Kasumi-1 (cell line): ENCODE results near the gene RNF214.
"Not testable (repeated sequence)": the region's sequence is repeated elsewhere in the genome, so short reads cannot be mapped to it uniquely, and the experiment has no call there.

ENCODE experiments used
- DNase-seq, 2 experiments: peaks; one replicate each; lab custom pipeline; 2025; lab: John Stamatoyannopoulos, UW

Gene RNF214

DNA sequence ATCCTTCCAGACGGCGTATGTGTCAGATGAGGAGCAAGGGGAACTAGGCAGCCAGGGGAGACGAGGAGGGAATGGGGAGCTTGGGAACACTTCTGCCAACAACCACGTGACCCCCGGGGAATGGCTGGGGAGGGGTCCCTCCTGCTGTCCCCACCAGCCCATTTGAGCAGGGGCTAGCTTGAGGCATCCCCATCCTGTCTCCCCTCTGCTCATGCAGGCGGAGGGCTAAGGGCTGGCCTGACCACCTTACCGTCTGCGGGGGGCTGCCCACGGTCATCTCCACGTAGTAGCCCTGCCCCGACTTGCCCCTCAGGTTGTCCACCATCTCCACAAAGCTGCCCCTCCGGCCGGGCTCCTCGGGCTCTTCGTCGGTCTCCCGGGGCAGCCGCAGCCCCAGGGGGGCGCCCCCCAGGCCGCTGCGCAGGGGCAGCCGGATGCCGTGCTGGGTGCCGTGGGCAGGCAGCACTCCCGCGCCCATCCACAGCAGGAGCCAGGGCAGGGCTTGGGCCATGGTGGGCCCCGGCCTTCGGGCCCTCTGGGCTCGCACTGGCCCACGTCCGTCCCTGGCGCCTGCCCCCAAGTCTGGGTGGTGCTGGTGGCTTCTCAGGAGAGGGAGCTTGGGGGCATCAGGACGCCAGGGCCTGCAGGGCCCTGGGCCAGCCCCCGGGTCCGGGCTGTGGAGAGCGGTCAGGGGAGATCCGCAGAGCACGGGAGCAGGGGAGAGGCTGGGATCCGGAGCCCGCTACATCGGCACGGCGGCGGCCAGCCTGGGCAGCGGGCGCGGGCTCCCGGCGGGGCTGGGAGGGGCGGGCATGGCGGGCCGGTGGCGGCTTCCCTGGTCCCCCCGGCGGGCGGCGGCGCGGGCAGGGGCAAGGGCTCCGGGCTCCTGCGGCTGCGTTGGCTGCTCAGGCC is 83.1 kb downstream of the RNF214 start:
- DNase-seq = no peak

DNA sequence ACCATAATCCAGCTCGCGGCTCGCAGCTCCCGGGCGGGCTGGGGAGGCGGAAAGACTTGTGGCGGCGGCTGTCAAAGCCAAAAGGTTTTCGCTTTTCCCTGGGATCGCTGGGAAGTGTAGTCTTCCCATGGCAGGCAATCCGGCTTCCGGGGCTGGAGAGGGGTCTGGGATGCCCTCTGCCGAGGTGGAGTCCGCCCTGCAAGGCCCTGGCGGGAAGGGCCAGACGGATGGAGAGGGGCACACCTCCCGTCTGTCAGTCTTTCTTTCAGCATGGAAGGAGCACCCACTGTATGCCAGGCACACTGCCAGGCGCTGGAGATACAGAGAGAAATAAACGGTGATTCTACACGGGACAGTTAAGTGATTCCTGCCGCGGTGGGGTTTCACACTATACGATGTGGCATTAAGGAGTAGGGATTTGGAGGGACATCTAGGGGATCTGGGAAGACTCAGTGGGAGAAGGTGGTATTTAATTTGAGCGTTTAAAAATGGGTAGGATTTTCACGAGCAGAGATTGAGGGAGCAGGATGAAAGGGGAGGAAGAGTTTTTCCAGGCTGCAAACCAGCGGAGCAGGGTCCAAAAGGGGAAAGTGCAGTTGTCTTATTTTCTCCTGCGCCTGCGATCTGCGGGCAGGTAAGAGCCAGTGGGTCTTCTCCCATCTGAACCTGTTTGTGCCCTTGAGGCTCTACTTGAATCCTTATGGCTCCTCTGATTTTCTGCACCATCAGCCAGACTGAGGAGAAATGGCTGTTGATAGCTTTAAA is 83.9 kb downstream of the RNF214 start, which contains the start of gene BACE1:
Gene BACE1 (minus strand): TSS at position 60 of the 765 bp plus-strand sequence. CDS start 461 bp downstream, outside the sequence.
- DNase-seq = peak; percentile 50 to 59

DNA sequence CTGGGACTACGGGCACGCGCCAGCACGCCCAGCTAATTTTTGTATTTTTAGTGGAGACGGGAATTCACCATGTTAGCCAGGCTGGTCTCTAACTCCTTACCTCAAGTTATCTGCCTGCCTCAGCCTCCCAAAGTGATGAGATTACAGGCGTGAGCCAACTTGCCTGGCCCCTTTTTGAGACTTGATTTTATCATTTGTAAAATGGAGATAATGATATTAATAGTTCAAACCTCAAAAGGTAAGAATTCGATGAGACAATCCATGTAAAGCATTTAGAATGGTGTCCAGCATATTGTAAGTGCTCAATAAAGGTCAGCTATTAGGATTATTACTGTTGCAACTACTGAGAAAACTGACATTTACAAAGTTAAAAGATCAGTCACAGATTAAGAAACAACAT is 86.3 kb downstream of the RNF214 start:
- no peak for DNase-seq

DNA sequence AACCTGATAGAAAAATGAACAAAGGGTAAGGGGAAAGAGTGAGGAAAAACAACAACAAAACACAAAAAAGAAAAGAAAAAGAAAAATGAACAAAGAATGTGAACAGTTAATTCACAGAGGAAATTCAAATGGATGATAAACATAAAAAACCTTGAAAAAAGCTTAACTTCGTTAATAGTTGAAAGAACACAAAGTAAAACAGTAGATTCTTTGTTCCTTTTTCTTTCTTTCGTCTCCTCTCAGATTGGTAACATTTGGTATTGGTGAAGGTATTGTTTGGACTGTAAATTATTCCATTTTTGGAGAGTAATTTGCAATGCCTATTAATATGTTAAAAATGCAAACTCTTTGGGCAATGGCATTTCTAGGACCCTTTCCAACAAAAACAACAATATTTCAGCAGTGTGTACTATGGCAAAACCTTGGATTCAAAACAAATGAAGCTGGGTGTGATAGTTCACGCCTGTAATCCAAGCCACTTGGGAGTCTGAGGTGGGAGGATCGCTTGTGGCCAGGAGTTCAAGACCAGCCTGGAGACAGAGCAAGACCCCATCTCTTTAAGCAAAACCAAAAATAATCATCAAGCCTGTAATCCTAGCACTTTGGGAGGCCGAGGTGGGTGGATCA is 86.9 kb downstream of the RNF214 start:
- no peak for DNase-seq

DNA sequence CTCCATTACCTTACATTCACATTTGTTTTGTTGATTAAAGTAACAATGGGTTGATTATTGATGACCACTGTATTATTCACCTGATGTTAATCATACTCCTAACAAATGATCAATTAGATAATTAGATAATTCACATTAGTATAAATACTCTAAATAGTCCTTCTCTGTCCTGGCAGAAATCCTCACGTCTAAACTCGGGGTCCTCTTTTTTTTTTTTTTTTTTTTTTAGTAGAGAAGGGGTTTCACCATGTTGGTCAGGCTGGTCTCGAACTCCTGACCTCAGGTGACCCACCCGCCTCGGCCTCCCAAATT is 94.7 kb downstream of the RNF214 start:
- DNase-seq = not testable (repeated sequence)

DNA sequence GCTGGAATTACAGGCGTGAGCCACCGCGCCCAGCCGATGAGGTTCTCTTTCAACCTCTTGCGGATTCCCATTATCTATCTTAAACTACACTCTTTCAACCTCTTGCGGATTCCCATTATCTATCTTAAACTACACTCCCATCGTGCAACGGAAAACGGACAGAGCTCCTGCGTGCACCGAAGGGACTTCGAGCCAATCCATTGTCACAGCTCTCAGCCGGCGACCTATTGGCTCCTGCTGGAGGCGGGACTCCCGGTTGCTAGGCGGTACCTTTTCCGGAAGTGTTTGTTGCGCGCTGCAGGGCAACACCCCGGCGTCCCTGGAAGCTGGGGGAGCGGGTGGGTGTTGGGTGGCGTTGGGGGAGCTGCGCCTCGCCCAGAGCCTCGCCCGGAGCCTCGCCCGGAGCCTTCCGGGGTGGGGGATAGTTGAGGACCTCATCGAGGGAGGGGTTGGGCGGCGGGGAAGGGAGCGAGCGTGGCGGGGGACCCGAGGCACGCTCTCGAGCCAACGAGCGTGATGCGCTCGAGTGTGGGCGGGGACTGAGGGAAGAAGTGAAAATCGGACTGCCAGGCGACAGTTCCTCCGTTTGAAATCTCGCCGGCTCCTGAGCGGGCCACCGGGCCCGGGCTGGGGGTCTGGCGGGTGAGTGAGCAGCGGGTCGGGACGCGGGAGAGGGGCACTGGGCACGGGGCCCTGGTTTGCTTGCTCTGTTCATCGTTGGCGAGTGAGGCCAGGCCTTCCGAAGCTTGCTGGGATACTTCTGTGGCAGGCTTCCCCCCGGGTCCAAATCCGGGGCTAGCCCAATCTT is 95.3 kb downstream of the RNF214 start, which contains the start of gene CEP164:
Gene CEP164 (plus strand): TSS at position 288 of the 808 bp plus-strand sequence. CDS start 10,733 bp downstream, outside the sequence.
- DNase-seq = peak; percentile 95 to 97

DNA sequence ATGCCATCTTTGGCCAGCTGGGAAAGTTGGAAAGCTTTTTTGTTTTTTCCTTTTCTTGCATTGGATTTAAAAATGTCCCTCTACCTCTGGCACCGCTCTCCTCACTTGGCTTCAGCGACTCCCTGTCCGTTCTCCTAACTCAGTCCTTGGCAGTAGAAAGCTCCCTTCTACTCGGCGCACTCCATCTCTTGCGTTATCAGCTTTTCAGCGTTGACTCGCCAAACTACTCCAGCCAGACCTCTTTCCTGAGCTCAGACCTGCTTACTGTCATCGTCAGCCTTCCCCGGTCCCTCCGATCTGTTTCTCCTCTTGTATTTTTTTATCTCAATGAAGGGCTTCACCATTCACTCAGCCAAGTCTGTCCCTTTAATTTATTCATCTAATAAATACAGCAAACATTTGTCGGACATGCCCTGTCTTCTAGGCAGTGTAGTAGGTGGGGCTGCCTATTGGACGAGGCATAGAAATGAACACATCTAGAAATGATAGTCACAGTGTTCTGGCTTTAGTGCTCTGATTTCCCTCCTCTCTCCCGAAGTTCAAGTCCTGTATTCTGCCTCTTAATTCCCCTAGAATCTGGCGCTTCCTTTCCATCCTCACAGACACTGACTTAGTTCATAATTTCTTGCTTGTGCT is 96.0 kb downstream of the RNF214 start:
- DNase-seq = peak; percentile 23 to 40

DNA sequence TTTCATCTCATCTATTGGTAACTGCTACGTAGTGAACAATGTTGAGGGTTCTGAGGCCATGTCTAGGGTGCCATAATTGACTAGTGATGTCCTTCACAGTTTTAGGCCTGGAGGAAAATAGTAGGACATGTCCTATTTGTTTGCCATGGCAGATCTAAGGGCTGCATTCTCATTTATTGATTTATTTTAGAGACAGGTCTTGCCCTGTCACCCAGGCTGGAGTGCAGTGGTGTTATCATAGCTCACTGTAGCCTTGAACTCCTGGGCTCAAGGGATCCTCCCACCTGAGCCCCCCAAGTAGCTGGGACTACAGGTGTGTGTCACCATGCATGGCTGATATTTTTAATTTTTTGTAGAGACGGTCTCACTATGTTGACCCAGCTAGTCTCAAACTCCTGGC is 100.4 kb downstream of the RNF214 start:
- DNase-seq = no peak

DNA sequence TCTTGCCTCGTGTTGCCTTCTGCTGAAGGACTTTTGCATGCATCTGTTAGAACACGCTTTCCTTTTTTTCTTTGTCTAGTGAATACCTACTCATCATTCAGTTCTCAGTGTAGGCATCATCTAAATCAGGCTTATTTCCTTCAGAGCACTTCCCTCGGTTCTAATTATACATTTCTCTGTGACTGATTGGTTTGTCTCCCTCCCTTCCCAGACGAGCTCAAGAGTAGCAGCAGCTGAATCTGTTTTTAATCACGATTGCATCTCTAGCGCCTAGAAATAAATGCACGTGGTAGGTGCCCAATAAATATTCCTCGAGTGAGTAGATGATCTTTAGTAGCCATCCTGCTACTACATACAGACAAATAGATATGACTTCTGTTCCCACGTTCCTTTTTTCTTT is 101.4 kb downstream of the RNF214 start:
- DNase-seq = no peak

DNA sequence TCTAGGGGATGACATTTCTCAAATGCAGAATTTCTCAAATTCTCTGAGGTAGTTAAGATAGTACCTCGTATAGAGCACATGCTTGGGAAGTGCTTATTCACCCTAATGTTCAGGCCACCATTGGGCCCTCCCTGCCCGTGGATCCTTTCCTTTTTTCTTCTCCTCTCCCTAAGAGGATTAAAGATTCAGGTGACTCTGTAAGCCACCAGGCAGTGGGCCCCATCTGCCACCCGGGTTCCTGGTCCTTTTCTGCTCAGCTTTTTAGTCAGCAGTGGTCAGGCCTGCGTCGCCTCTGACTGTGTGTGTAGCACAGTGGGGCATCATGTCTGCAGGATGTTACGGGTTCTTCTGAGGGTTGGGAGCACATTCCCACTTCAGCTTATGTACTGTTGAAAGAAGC is 102.4 kb downstream of the RNF214 start:
- no peak for DNase-seq

DNA sequence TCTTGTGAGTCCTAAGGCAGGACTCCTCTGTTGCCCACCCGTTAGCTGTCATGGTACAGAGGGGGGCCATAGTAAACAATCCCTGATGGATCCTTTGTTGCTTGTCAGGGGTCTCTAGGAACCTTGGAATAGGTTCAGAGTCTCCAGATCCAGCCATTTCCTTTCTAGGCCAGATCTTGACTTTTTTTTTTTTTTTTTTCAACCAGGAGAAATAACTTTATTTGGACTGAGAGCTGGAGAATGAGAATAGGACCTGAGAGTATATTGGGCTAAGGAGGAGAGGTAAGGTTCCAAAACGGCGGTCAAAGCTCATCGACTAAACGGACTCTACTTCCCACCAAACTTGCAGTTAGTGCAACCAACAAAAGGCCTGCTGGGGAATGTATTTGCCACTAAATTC is 102.9 kb downstream of the RNF214 start:
- no peak for DNase-seq
